Thyroid gland (tissue), 4 donors: Measurements from ENCODE around the gene DCDC1. TPM values are rescaled to one million over a fixed set of nuclear protein-coding genes. Genes with fewer than 3 reads are reported as not detected.

Experiments
- DNase-seq, 2 donors: peaks; one replicate each; pipeline ENCODE4 v3.0.0-alpha.2; 2019
- H3K27ac ChIP-seq, 3 donors: fragments of 200-600 bp; sonication (generic); 1 replicate in 2 of 3; 2 replicates in 1 of 3; pipeline ENCODE4 v1.5.1; 2016 to 2019; ENCODE audit warnings: mild to moderate bottlenecking in 1 of 3, moderate library complexity in 1 of 3
- H3K27me3 ChIP-seq: fragments of 200-600 bp; sonication (generic); one replicate; pipeline ENCODE4 v1.5.1; 2019
- H3K36me3 ChIP-seq, 2 donors: fragments of 200-600 bp; sonication (generic); one replicate each; pipeline ENCODE4 v1.5.1; 2016 to 2019
- H3K4me1 ChIP-seq, 2 donors: fragments of 200-600 bp; sonication (generic); one replicate each; pipeline ENCODE4 v1.5.1; 2017 to 2019
- H3K4me3 ChIP-seq, 3 donors: fragments of 200-600 bp; sonication (generic); replicated peaks in 1 of 3; 1 replicate in 2 of 3; 2 replicates in 1 of 3; pipeline ENCODE4 v1.5.1; 2016; ENCODE audit warnings: mild to moderate bottlenecking in 1 of 3
- H3K9me3 ChIP-seq: fragments of 200-600 bp; sonication (generic); one replicate; pipeline ENCODE4 v1.5.1; 2017
- POLR2A ChIP-seq, 2 donors: fragments of 450-650 bp; IDR thresholded peaks; one replicate each; pipeline ENCODE4 v1.6.1; 2017; ENCODE audit warnings: antibody characterized with exemption in 2 of 2, mild to moderate bottlenecking in 2 of 2, moderate library complexity in 1 of 2
- WGBS, 2 donors: methylation state at CpG; one replicate each; pipeline ENCODE4 v1.1.5; 2017; 5-methylcytosine and 5-hydroxymethylcytosine counted together
- intact Hi-C: fragments of 100-400 bp; cut with DNase I; formaldehyde crosslinking; loops from one replicate; pipeline ENCODE4 v1.15.1; 2023
- total RNA-seq, 4 donors: library from RNA; depleted of rRNA; stranded (reverse); fragments of >200 nt; gene quantifications; one replicate each; pipeline ENCODE4 v1.2.3, GENCODE V29; 2016
- TF ChIP-seq, protein P1 (sequence below), 6 experiments: fragments of 200-600 bp in 3 of 6; fragments of 450-650 bp in 3 of 6; sonication (generic) in 3 of 6; IDR thresholded peaks; one replicate each; pipeline ENCODE4 v1.5.1; 2016 to 2019; ENCODE audit warnings: antibody characterized with exemption in 6 of 6, mild to moderate bottlenecking in 2 of 6, inconsistent platforms in 1 of 6, moderate library complexity in 1 of 6

DCDC1 gene
- total RNA-seq, 4 donors from 2014 or later = 4.4 to 17.2 (median 9.9) TPM

DNA sequence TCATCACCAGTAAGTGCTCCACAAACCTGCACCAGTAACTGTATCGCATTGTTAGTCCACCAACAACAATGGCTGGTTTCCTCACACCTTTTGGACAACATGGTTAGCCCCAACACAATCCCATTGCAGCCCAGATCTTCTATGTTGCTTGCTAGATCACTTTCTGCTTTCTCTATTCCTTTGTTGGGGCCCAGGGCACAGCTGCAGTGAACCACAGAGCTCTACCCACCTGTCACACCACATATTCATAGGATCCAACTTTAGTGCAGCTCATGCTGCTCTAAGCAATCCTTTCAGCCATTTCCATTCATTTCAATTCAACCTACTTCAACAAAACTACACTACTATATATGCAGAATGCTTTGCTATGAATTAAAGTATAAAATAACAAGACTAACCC is 364.3 kb downstream of the DCDC1 start:
- no peak for DNase-seq
- Histone ChIP-seq H3K27ac (no peak overlapping the region), H3K27me3 (no peaks in the 10 kb centered on the region), H3K4me3 (no peak overlapping the region), H3K36me3 (no peaks in the 10 kb centered on the region), H3K4me1 (no peaks in the 10 kb centered on the region), H3K9me3 (no peaks in the 10 kb centered on the region)
- TF ChIP-seq, protein P1, sequence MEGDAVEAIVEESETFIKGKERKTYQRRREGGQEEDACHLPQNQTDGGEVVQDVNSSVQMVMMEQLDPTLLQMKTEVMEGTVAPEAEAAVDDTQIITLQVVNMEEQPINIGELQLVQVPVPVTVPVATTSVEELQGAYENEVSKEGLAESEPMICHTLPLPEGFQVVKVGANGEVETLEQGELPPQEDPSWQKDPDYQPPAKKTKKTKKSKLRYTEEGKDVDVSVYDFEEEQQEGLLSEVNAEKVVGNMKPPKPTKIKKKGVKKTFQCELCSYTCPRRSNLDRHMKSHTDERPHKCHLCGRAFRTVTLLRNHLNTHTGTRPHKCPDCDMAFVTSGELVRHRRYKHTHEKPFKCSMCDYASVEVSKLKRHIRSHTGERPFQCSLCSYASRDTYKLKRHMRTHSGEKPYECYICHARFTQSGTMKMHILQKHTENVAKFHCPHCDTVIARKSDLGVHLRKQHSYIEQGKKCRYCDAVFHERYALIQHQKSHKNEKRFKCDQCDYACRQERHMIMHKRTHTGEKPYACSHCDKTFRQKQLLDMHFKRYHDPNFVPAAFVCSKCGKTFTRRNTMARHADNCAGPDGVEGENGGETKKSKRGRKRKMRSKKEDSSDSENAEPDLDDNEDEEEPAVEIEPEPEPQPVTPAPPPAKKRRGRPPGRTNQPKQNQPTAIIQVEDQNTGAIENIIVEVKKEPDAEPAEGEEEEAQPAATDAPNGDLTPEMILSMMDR (IDR thresholded peaks at IDR 0.05) = no peak
- no peak for TF ChIP-seq POLR2A (IDR thresholded peaks at IDR 0.05)
- intact Hi-C loops = no loop called here
- WGBS, 2 donors = 93 to 95% methylated on average over 1 of the region's 1 CpG

DNA sequence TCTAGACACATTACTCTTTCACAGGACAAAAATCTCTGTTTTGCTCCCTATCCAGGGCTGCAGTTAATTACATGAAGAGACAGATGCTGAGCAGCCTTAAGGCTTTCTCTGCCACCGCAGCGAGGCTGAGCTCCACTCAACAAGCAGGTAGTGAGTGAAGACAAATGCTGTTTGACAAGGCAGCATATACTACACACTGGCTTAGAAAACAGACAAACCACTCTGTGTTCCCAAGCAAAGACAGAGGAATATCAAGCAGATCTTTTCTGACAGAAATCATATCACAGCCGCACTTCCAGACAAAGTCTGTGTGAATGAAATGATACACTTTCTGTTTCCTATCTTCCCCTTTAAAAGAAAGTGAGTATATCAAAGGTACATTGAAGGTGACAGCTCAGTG is 368.1 kb downstream of the DCDC1 start:
- WGBS, 2 donors = 75 to 76% methylated on average over 3 of the region's 3 CpGs

DNA sequence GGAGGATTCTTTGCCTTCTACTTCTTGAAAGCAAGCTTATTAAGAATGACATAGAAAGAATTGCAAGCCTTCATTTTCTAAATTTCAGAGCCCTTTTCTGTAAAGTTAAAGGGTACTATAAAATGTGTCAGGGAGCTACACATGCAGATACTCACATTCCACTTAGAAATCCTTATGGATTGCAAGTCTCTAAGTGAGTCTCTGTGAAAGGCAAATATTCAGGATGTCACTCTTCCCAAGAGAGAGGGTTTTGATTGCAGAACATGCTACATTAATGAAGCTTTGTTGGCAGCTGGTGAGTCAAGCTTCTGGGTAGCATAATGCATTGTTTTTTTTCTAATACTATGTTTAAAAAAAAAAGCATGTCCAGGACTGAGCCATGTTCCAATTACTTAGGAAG is 369.2 kb downstream of the DCDC1 start:
- Histone ChIP-seq H3K36me3 (no peaks in the 10 kb centered on the region), H3K27ac (no peak overlapping the region), H3K4me1 (no peaks in the 10 kb centered on the region), H3K9me3 (no peaks in the 10 kb centered on the region), H3K27me3 (no peaks in the 10 kb centered on the region), H3K4me3 (no peak overlapping the region)
- no peak for TF ChIP-seq POLR2A (IDR thresholded peaks at IDR 0.05)
- TF ChIP-seq, protein P1 (IDR thresholded peaks at IDR 0.05) = no peak
- intact Hi-C loops = no loop called here
- DNase-seq = no peak

More for the DNA sequence above, 368.1 kb downstream of the DCDC1 start:
- intact Hi-C loops = no loop called here
- TF ChIP-seq, protein P1 (IDR thresholded peaks at IDR 0.05) = no peak
- TF ChIP-seq POLR2A (IDR thresholded peaks at IDR 0.05) = no peak
- Histone ChIP-seq H3K27me3 (no peaks in the 10 kb centered on the region), H3K4me1 (no peaks in the 10 kb centered on the region), H3K9me3 (no peaks in the 10 kb centered on the region), H3K4me3 (no peak overlapping the region), H3K36me3 (no peaks in the 10 kb centered on the region), H3K27ac (no peak overlapping the region)
- DNase-seq = no peak

DNA sequence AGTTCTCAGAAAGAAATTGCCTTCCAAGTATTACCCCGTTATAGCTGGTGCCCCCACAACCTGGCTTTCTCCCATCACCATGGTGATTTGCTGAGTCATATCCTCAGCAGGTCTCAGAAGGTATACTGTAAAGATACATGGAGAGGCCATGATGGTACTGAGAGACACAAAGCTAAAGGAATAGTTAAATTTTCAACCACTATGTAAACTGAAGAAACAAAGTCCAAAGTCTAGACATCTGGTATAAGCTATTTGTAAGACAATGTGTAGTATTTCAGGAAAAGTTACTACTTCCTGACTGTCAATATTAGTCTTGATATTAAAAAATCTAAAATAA is 377.1 kb downstream of the DCDC1 start:
- intact Hi-C loops = no loop called here
- Histone ChIP-seq H3K9me3 (no peaks in the 10 kb centered on the region), H3K36me3 (no peaks in the 10 kb centered on the region), H3K27me3 (no peaks in the 10 kb centered on the region), H3K27ac (no peak overlapping the region), H3K4me1 (no peaks in the 10 kb centered on the region), H3K4me3 (no peak overlapping the region)
- WGBS, 2 donors = 25 to 44% methylated on average over 1 of the region's 1 CpG
- DNase-seq = no peak
- TF ChIP-seq POLR2A (IDR thresholded peaks at IDR 0.05) = no peak
- TF ChIP-seq, protein P1 (IDR thresholded peaks at IDR 0.05) = no peak

DNA sequence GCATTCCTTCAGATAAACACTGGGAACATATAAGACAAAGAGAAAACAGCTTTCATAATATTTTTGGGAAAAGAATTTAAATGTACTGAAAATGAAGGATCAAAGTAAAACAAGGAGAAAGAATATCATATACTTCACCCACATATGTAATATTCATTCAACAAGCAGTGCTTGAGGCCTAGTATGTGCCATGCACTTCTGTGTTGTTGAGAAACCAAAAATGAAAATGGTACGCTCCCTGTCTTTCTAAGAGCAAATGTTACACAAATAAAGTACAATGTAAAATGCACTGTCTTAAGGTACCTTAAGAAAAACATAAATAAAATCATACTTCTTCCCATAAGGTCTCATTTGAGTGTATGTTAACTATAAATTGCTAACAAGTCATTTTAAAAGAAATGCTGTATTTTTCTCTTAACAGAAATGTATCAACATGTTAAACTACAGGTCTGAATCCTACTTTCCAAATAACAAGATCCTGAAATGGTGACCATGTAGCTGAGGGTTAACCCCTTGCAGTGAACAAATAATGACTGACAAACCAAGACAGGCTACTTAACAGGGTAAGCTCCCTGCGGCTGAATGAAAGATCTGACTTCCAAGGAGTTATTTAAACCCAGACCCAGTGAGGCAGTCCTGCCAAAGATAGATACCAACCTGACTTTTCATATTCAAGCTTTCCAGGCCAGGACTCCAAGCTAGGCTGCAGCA is 377.6 kb downstream of the DCDC1 start:
- no peak for DNase-seq
- 78 to 86% methylated on average over 2 of the region's 2 CpGs for WGBS, 2 donors
- no peak overlapping the region for H3K4me3 ChIP-seq
- intact Hi-C loops = no loop called here
- no peaks in the 10 kb centered on the region for H3K4me1 ChIP-seq
- no peaks in the 10 kb centered on the region for H3K27me3 ChIP-seq
- H3K9me3 ChIP-seq = no peaks in the 10 kb centered on the region
- no peak overlapping the region for H3K27ac ChIP-seq
- no peak for TF ChIP-seq POLR2A (IDR thresholded peaks at IDR 0.05)
- TF ChIP-seq, protein P1 (IDR thresholded peaks at IDR 0.05) = no peak
- no peaks in the 10 kb centered on the region for H3K36me3 ChIP-seq
